Psoas muscle (tissue), 8 donors: Measurements from ENCODE around the gene BTBD16. TPM values are rescaled to one million over a fixed set of nuclear protein-coding genes. Genes with fewer than 3 reads are reported as not detected.

ENCODE experiments used
- ATAC-seq, 4 donors: fragments of 200-7000 bp; cut with Tn5 transposase; one replicate each; pipeline ENCODE4 v1.9.1; 2020; ENCODE audit warnings: moderate library complexity in 3 of 4, mild to moderate bottlenecking in 2 of 4
- DNase-seq, 2 donors: peaks; one replicate each; pipeline ENCODE4 v3.0.0-alpha.2; 2020
- H3K27ac ChIP-seq: fragments of 200-600 bp; one replicate; pipeline ENCODE4 v1.8.0; 2022
- H3K27me3 ChIP-seq, 3 donors: fragments of 200-600 bp in 1 of 3; one replicate each; pipeline versions ENCODE4 v1.6.1 to v1.8.0; 2013 to 2022; ENCODE audit warnings: low read length in 2 of 3, mild to moderate bottlenecking in 2 of 3, moderate library complexity in 1 of 3; ENCODE audit not compliant: insufficient read depth in 3 of 3
- H3K36me3 ChIP-seq, 2 donors: fragments of 200-600 bp in 1 of 2; one replicate each; pipeline versions ENCODE4 v1.6.1 to v1.8.0; 2013 to 2022; ENCODE audit warnings: low read depth in 1 of 2, mild to moderate bottlenecking in 1 of 2, moderate library complexity in 1 of 2; ENCODE audit not compliant: insufficient read depth in 1 of 2
- H3K4me1 ChIP-seq: fragments of 200-600 bp; one replicate; pipeline ENCODE4 v1.8.0; 2022
- H3K4me3 ChIP-seq: fragments of 200-600 bp; one replicate; pipeline ENCODE4 v1.8.0; 2022; ENCODE audit warnings: mild to moderate bottlenecking
- H3K9me3 ChIP-seq: fragments of 200-600 bp; one replicate; pipeline ENCODE4 v1.8.0; 2022
- WGBS, 3 donors: extraction: QIAGEN DNeasy Blood & Tissue Kit; methylation state at CpG; one replicate each; pipeline versions ENCODE4 v1.1.6 to v1.1.7; 2013; 5-methylcytosine and 5-hydroxymethylcytosine counted together
- intact Hi-C, 2 donors: fragments of 100-400 bp; cut with DNase I; formaldehyde crosslinking; loops; one replicate each; pipeline versions ENCODE4 v1.11.0 to v1.14.2; 2022
- polyA plus RNA-seq, 3 donors: library from polyadenylated mRNA; stranded (reverse); fragments of 200-250 nt; gene quantifications; one replicate each; pipeline ENCODE4 v1.2.3, GENCODE V29; 2013
- total RNA-seq, 4 donors: library from RNA; stranded (reverse); fragmentation: NEBNext Ultra II Directional in 2 of 4; extraction: Animal tissue kit (Norgen Biotek cat#: 25700) in 2 of 4; gene quantifications; one replicate each; pipeline versions ENCODE4 v1.2.1 to v1.2.4, GENCODE V29; 2021 to 2023
- TF ChIP-seq, protein P1 (sequence below): fragments of 200-600 bp; IDR thresholded peaks from one replicate; pipeline ENCODE4 v1.8.0; 2022; ENCODE audit warnings: antibody characterized with exemption
- donor health status: healthy with polysubstance abuse.
- donor health status: DM: no; HTN: no; CAD: no; lungs with moderate emphysema.
- donor health status: Bipolar disorder and iron deficiency.
- donor health status: healthy.
- donor health status: DM: yes; HTN: yes; CAD: no.
- donor health status: DM: no; HTN: no; CAD: no.
- donor health status: DM: no; HTN: no; CAD: no.
- donor health status: DM: yes; HTN: yes; CAD: no.

BTBD16 gene
- total and polyA plus RNA-seq, 7 donors: 0.14 to 0.58 (median 0.32) TPM; not detected in 4

DNA sequence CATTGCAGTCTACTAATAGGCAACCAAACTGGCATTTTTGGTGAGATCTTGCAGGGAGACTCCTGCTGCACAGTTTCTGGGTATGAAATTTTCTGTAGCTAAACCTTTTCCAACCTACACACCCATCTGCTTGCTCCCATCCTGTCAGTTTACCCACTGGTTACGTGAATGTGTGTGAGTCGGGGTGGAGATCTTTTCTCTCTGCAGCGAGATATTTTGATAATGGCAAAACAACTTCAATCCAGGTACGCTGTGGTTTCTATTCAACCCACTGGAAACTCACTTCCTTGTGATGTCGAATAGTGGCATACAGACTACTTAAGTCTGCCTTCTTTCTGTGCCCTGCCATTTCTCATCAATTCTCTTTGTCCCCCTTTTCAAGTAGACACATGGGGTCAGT is 107.9 kb downstream of the BTBD16 start:
- Histone ChIP-seq H3K36me3 (no peaks in the 10 kb centered on the region), H3K27me3 (no peaks in the 10 kb centered on the region), H3K9me3 (no peaks in the 10 kb centered on the region), H3K4me3 (no peak overlapping the region), H3K27ac (peak overlapping the region; percentile 97), H3K4me1 (peaks cover 45% of the 10 kb centered on the region)
- DNase-seq: no peak
- intact Hi-C loops: loop anchor here in 1 of 2 donors (10.0 kb wide), 1 partner anchor 74 kb away; no protein-coding TSS in a partner anchor
- WGBS, 3 donors: 97 to 98% (median 97%) methylated on average over 5 of the region's 5 CpGs
- no peak for ATAC-seq
- TF ChIP-seq, protein P1, sequence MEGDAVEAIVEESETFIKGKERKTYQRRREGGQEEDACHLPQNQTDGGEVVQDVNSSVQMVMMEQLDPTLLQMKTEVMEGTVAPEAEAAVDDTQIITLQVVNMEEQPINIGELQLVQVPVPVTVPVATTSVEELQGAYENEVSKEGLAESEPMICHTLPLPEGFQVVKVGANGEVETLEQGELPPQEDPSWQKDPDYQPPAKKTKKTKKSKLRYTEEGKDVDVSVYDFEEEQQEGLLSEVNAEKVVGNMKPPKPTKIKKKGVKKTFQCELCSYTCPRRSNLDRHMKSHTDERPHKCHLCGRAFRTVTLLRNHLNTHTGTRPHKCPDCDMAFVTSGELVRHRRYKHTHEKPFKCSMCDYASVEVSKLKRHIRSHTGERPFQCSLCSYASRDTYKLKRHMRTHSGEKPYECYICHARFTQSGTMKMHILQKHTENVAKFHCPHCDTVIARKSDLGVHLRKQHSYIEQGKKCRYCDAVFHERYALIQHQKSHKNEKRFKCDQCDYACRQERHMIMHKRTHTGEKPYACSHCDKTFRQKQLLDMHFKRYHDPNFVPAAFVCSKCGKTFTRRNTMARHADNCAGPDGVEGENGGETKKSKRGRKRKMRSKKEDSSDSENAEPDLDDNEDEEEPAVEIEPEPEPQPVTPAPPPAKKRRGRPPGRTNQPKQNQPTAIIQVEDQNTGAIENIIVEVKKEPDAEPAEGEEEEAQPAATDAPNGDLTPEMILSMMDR: no peak

DNA sequence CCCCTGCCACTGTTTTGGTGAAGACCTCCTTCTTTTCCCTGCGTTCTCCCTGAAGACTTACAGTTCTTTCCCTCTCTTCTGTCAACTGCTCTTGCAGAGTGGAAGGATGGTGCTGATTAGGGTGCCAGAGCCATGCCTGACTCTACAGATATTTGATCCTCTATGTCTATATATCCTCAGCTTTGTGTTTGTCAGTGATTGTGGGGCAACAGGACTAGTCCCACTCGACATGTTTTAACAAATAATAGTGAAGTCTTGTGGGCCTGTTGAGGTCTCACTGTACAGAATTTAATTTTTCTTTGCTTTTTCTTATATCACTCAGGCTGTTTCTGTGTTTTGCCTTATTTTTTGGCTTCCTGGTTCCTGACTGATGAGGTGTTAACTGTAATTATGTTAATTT is 108.4 kb downstream of the BTBD16 start:
- DNase-seq: no peak
- Histone ChIP-seq H3K27me3 (no peaks in the 10 kb centered on the region), H3K27ac (no peak overlapping the region), H3K4me1 (peaks cover 45% of the 10 kb centered on the region), H3K36me3 (no peaks in the 10 kb centered on the region), H3K4me3 (no peak overlapping the region), H3K9me3 (no peaks in the 10 kb centered on the region)
- TF ChIP-seq, protein P1: no peak
- no peak for ATAC-seq
- 88 to 95% (median 89%) methylated on average over 2 of the region's 2 CpGs for WGBS, 3 donors
- intact Hi-C loops: loop anchor here in 1 of 2 donors (10.0 kb wide), 1 partner anchor 75 kb away; no protein-coding TSS in a partner anchor

DNA sequence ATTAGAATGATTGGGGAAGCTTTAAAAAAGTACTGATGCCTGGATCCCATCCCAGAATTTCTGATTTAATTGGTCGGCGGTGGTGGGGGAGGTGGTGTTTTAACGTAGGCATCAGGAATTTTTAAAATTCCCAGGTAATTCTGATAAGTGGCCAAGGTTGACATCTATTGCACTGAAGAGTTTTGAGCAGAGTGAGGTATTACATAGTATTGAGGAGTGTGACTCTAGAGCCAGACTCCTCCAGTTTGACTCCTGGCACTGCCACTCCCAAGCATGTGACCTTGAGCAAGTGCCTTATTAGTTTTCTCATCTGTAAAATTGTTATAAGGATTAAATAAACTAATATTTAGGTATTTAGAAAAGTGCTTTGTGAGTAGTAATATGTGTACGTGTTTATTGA is 109.6 kb downstream of the BTBD16 start:
- Histone ChIP-seq H3K36me3 (no peaks in the 10 kb centered on the region), H3K4me3 (no peak overlapping the region), H3K27me3 (no peaks in the 10 kb centered on the region), H3K4me1 (peaks cover 47% of the 10 kb centered on the region), H3K27ac (no peak overlapping the region), H3K9me3 (no peaks in the 10 kb centered on the region)
- TF ChIP-seq, protein P1: no peak
- 88 to 95% (median 88%) methylated on average over 4 of the region's 4 CpGs for WGBS, 3 donors
- no peak for DNase-seq
- intact Hi-C loops: no loop called here
- no peak for ATAC-seq

DNA sequence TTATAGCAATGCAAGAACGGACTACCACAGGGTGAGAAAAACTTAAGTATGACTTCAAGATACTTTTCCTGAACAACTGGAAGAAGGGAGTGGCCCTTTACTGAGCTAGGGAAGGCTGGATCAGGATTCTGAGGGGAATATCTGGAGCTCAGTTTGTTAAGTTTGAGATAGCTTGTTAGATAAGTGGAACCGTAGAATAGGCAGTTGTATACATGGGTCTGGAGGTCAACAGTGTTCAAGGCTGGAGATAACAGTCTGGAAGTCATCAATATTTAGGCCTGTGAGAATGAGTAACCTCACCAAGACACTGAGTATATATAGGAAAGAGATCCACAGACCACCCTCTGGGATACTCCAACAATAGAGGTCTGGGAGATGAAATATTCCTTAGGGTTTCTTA is 110.6 kb downstream of the BTBD16 start:
- no peaks in the 10 kb centered on the region for H3K9me3 ChIP-seq
- intact Hi-C loops: no loop called here
- H3K4me3 ChIP-seq: no peak overlapping the region
- WGBS, 3 donors: 70 to 94% (median 93%) methylated on average over 2 of the region's 2 CpGs
- H3K27ac ChIP-seq: no peak overlapping the region
- peaks cover 47% of the 10 kb centered on the region for H3K4me1 ChIP-seq
- H3K27me3 ChIP-seq: no peaks in the 10 kb centered on the region
- ATAC-seq (no peak), DNase-seq (no peak)
- TF ChIP-seq, protein P1: no peak
- H3K36me3 ChIP-seq: no peaks in the 10 kb centered on the region

DNA sequence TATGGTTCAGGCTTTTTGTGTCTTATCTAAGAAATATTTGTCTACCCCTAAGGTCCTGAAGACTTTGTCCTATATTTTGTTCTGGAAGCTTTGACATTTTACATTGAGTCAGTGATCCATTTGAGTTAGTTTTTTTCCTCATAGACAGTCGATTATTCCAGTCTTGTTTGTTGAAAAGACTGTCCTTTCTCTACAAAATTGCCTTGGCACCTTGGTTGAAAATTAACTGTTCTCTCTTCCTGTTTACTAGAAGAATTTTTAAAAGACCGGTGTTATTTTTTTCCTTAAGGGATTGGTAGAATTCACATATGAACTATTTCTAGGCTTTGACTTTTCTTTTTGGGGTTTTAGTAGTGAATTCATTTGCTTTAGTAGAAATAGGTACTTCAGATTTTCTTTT is 115.4 kb downstream of the BTBD16 start:
- no peak overlapping the region for H3K27ac ChIP-seq
- WGBS, 3 donors: 53 to 74% (median 61%) methylated on average over 2 of the region's 2 CpGs
- TF ChIP-seq, protein P1: no peak
- DNase-seq (no peak), ATAC-seq (no peak)
- intact Hi-C loops: no loop called here
- H3K4me3 ChIP-seq: no peak overlapping the region
- H3K4me1 ChIP-seq: peaks cover 44% of the 10 kb centered on the region
- H3K36me3 ChIP-seq: no peaks in the 10 kb centered on the region
- no peaks in the 10 kb centered on the region for H3K27me3 ChIP-seq
- peaks cover 7% of the 10 kb centered on the region for H3K9me3 ChIP-seq
